D341Med (cell line): ENCODE measurements around the gene TMEM101.
A peak's percentile ranks its signal among the peaks of the same experiment; 100 is the strongest.
"Not testable (repeated sequence)": the region's sequence is repeated elsewhere in the genome, so short reads cannot be mapped to it uniquely, and the experiment has no call there.

Source experiments
- DNase-seq: peaks from one replicate; pipeline ENCODE4 v3.0.0; 2012; ENCODE audit warnings: low spot score

The TMEM101 gene

DNA sequence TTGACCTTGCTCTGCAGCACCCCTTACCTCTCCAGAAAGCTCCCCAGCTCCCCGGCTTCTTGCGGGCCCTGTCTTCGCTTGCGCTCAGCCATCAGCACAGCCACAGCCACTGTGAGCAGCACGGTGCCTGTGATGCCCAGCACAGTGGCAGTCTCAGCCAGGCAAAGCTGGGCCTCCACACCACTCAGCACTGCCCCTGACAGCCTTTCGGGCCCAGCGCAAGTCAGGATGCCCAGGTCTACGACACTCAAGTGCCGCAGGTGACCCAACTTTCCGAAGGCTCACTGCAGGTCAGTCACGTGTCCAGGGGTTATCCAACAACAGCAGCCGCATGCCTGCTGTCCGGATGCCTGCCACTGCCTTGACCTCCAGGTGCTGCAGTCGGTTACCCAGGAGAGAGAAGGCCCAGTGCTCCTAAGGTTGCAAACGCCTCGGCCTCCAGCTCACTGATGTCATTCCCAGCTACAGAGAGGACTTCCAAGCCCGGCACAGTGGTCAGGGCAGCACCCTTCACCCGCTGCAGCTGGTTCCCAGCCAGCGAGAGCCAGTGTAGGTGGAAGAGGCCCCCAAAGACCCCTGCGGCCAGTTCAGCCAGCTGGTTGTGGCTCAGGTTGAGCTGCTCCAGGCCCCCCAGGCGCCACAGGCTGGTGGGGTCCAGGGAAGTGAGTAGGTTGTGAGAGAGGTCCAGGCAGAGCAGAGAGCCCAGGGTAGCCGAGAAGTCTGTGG lies 8.9 kb upstream of the TMEM101 start:
- peak; percentile 57 for DNase-seq

DNA sequence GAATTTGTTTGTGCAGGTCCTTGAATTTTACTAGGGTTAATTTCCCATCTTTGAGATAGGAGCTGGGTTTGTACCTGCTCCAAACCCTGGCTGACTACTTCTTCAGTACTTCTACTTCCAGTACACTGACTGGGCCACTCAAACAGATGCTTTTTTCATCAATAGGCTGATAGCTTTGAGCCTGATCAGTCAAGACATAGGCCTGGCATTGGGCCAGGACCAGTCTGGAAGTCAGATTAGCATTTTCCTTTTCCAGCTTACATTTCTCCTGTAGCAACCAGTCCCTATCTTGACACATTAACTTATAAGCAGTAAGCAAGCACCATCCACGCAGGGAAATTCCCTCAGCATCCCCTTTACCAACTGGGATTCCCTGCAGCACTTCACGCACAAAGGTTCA lies 7.5 kb upstream of the TMEM101 start:
- no peak for DNase-seq

DNA sequence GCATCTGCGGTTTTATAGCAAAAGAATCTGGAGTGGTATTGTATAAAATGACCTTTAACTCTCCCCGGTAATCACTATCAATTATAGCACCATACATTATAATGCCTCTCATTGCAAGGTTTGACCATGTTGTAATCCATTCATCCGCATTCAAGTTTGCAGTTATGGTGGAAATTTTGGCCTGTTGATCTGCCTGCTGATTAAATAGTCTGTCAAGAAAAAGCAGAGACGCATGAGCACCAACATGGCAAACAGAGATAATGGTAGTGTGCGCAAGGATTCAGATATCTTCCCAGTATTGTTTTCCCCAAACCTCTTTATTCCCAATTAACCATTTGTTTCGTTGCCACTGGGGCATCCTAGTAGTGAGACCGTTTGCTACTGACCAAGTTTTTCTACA lies 6.5 kb upstream of the TMEM101 start:
- not testable (repeated sequence) for DNase-seq

- DNase-seq, result no peak
These were observed 678 bp downstream of the TMEM101 start for GRCh38 chr17:44014133-44014436.

- DNase-seq, result no peak
These were observed 1.9 kb downstream of the TMEM101 start for GRCh38 chr17:44012874-44013273.

GRCh38 chr17:44012391-44012790 lies 2.4 kb downstream of the TMEM101 start:
- DNase-seq, result no peak

- no peak for DNase-seq
These were observed 2.9 kb downstream of the TMEM101 start for GRCh38 chr17:44011876-44012275.

DNA sequence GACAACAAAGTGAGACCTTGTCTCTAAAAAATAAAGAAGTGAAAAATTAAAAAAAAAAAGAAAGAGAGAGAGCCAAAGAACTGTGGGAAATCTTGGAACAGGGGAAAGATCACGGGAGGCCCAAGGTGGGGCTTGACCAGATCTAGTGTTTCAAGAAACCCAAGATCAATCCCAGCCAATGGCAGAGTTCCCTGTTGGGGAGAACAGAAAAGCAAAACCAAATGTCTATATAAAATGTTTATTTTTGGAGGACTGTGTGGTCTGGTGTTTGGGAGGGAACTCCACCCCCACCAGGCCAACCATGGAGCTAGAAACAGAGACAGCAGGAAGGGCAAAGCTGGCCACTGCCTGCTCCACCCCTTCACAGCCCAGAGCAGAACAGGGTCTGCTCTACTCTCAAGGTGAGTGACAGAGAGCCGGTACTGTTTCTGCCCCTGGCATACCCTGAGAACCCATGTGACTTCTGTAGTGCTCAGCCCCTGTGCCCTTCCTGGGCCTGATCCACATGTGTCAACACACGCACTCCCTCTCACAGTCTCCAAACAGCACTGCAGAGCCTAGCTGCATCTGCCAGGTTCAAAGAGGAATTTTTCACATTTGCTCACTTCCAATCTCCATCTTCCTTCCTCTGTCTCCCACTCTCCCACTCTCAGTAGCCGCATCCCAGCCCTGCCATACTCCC lies 3.7 kb downstream of the TMEM101 start:
- DNase-seq, result no peak

- no peak for DNase-seq
These were observed 6.4 kb downstream of the TMEM101 start for GRCh38 chr17:44008205-44008909.

DNA sequence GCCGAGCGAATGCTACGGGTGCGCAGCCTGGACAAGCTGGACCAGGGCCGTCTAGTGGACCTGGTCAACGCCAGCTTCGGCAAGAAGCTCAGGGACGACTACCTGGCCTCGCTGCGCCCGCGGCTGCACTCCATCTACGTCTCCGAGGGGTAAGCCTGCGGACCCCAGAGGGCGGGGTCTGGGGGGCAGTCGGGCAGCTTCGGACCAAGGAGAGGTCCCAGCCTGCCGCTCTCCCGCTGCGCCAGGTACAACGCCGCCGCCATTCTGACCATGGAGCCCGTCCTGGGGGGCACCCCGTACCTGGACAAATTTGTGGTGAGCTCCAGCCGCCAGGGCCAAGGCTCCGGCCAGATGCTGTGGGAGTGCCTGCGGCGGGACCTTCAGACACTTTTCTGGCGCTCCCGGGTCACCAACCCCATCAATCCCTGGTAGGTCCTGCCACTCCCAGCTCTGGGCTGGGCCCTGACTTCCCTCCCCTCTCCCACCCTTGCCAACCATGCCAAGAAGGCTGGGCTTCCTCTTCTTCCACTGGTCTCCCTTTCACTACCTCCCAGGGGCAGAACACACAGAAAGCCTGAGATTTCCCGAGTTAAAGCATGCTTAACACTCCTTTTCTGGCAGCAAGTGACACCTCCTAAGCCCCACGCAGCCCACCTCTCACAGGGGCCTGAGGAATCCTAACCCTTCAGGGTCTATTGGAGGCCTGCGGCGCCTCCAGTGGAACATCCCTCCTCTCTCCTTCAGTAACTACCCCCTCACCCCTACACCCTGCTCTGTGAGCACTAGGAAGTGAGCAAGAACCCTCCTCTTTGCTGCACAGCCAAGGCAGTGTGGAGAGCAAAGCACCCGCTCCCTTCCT lies 7.2 kb downstream of the TMEM101 start:
- DNase-seq, result no peak

GRCh38 chr17:44006598-44007345 lies 8.0 kb downstream of the TMEM101 start:
- DNase-seq, result peak; percentile 100

DNA sequence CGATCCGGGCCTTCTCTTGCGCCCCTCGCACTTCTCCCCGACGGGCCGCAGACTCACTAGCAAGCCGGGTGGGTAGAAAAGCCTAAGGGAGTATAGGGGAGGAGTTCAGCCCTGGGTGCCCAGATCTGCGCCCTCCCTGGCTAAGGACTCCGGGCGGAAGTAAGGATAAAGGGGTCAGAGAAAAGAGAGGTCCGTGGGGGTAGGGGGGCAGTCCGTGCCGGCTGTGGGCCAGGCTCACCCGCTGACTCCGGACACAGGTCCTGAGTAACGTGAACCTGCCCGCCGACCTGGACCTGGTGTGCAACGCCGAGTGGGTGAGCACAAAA lies 8.5 kb downstream of the TMEM101 start:
- DNase-seq, result no peak

- no peak for DNase-seq
These were observed 9.1 kb downstream of the TMEM101 start for GRCh38 chr17:44005527-44006271.

DNA sequence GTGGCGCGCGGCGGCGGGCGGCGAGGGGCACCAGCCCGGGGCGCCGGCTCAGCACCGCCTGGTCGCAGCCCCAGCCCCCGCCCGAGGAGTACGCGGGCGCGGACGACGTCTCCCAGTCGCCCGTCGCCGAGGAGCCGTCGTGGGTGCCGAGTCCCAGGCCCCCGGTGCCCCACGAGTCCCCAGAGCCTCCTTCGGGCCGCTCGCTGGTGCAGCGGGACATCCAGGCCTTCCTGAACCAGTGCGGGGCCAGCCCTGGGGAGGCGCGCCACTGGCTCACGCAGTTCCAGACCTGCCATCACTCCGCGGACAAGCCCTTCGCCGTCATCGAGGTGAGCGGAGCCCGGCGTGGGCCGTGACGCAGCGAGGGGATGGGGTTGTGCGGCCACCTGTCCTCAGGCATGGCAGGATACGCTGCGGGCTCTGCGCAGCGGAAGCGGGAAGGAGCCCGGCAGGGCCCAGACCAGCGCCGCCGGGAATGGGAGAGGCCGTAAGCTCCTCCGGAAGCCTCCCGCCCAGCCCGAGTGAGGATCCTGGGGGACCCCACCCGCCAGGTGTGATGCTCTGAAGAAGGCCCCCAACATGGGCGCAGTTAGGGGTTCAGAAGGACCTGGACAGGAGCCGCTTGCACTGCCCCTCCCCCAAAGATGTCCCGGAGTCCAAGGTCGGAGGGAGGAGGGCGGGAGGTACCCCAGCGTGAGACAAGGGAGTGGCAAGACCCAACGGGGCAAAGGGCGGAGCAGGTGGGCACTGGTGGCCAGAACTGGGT lies 9.8 kb downstream of the TMEM101 start:
- no peak for DNase-seq

GRCh38 chr17:44004077-44004760 lies 10.5 kb downstream of the TMEM101 start, which contains the start of gene NAGS:
TSS of gene NAGS (plus strand) at chr17:44004622. CDS start at chr17:44004664, 42 bp downstream.
- no peak for DNase-seq

GRCh38 chr17:44002141-44002848 lies 12.5 kb downstream of the TMEM101 start:
- DNase-seq, result no peak

GRCh38 chr17:44001461-44001920 lies 13.3 kb downstream of the TMEM101 start:
- DNase-seq, result no peak

GRCh38 chr17:44000871-44001460 lies 13.8 kb downstream of the TMEM101 start:
- no peak for DNase-seq
